Loucy (cell line): ENCODE results near the gene C3orf70.

Experiments used
- CTCF ChIP-seq: fragments of 200-600 bp; sonication (generic); conservative IDR thresholded peaks from 2 replicates; pipeline ENCODE4 v1.5.1; 2014; ENCODE audit warnings: mild to moderate bottlenecking, antibody characterized with exemption, low read length
- EZH2phosphoT487 ChIP-seq: fragments of 200-600 bp; IDR thresholded peaks from 2 replicates; pipeline ENCODE4 v1.6.1; 2018; ENCODE audit warnings: antibody characterized with exemption, mild to moderate bottlenecking, moderate library complexity, borderline replicate concordance

- TF ChIP-seq CTCF (no peak), EZH2phosphoT487 (no peak)
Measured at GRCh38 chr3:185089343-185089742, 63.5 kb downstream of the C3orf70 start.
